CD8-positive, alpha-beta memory T cell (primary cell): ENCODE results near the gene ACSM2A. TPM values are rescaled to one million over a fixed set of nuclear protein-coding genes. Genes with fewer than 3 reads are reported as not detected.
"Not testable (repeated sequence)": the region's sequence is repeated elsewhere in the genome, so short reads cannot be mapped to it uniquely, and the experiment has no call there.

Source experiments
- CTCF ChIA-PET: fragments of 350-600 bp; sonication (Branson Sonifier 250); formaldehyde crosslinking; loops from one replicate; lab custom pipeline; 2021; ENCODE audit warnings: antibody characterized with exemption; lab: Charles Lee
- POLR2A ChIA-PET: fragments of 350-600 bp; sonication (Branson Sonifier 250); formaldehyde crosslinking; loops from one replicate; lab custom pipeline; 2021; ENCODE audit warnings: antibody characterized with exemption; lab: Charles Lee
- DNase-seq, 5 donors: peaks; one replicate each; pipeline versions ENCODE4 v3.0.0 to v3.0.0-alpha.2; 2020 to 2022; ENCODE audit warnings: mixed read lengths in 1 of 5
- H3K27ac ChIP-seq: one replicate; pipeline ENCODE4 v1.7.0; 2013; ENCODE audit warnings: low read depth, mild to moderate bottlenecking, low read length, moderate library complexity
- H3K27me3 ChIP-seq: 2 replicates; pipeline ENCODE4 v1.7.0; 2013; ENCODE audit warnings: low read length, mild to moderate bottlenecking; ENCODE audit not compliant: insufficient read depth, poor library complexity, severe bottlenecking
- H3K36me3 ChIP-seq: 2 replicates; pipeline ENCODE4 v1.7.0; 2013; ENCODE audit warnings: mild to moderate bottlenecking, low read length, moderate library complexity; ENCODE audit not compliant: insufficient read depth
- H3K4me1 ChIP-seq: 2 replicates; pipeline ENCODE4 v1.7.0; 2013; ENCODE audit warnings: mild to moderate bottlenecking, low read length, moderate library complexity; ENCODE audit not compliant: insufficient read depth
- H3K4me3 ChIP-seq: 2 replicates; pipeline ENCODE4 v1.7.0; 2013; ENCODE audit warnings: mild to moderate bottlenecking, low read length
- H3K9me3 ChIP-seq: 2 replicates; pipeline ENCODE4 v1.7.0; 2013; ENCODE audit warnings: mild to moderate bottlenecking, low read length
- H3K27ac Mint-ChIP-seq, 8 donors: one replicate each; pipeline ENCODE4 v1.8.0; 2020 to 2021; ENCODE audit warnings: mixed read lengths in 8 of 8, mild to moderate bottlenecking in 6 of 8, inconsistent platforms in 3 of 8, moderate library complexity in 3 of 8
- H3K27me3 Mint-ChIP-seq, 2 donors: one replicate each; pipeline ENCODE4 v1.8.0; 2020 to 2021; ENCODE audit warnings: mixed read lengths in 2 of 2, mild to moderate bottlenecking in 1 of 2, moderate library complexity in 1 of 2
- H3K36me3 Mint-ChIP-seq, 3 donors: one replicate each; pipeline ENCODE4 v1.8.0; 2020 to 2021; ENCODE audit warnings: mixed read lengths in 3 of 3, inconsistent platforms in 1 of 3, mild to moderate bottlenecking in 1 of 3
- H3K4me1 Mint-ChIP-seq, 3 donors: one replicate each; pipeline ENCODE4 v1.8.0; 2020 to 2021; ENCODE audit warnings: mixed read lengths in 3 of 3, inconsistent platforms in 1 of 3, mild to moderate bottlenecking in 1 of 3
- H3K4me3 Mint-ChIP-seq, 7 donors: one replicate each; pipeline ENCODE4 v1.8.0; 2020 to 2021; ENCODE audit warnings: mixed read lengths in 7 of 7, mild to moderate bottlenecking in 6 of 7, moderate library complexity in 4 of 7, inconsistent platforms in 2 of 7
- H3K9me3 Mint-ChIP-seq, 5 donors: one replicate each; pipeline ENCODE4 v1.8.0; 2020 to 2022; ENCODE audit warnings: mixed read lengths in 5 of 5, mild to moderate bottlenecking in 3 of 5, moderate library complexity in 2 of 5, inconsistent platforms in 1 of 5
- polyA plus RNA-seq: library from polyadenylated mRNA; unstranded; fragments of 300-500 nt; fragmentation: Illumina TruSeq; gene quantifications from one replicate; pipeline ENCODE4 v1.2.3, GENCODE V29; 2021
- total RNA-seq, 2 experiments: library from RNA; stranded (reverse); gene quantifications; one replicate each; pipeline ENCODE4 v1.2.3, GENCODE V29; 2021

The ACSM2A gene
- total and polyA plus RNA-seq, 3 experiments from 2014 or later = not detected

- H3K27ac Mint-ChIP-seq, H3K36me3 Mint-ChIP-seq, CTCF ChIA-PET, H3K27me3 Mint-ChIP-seq, DNase-seq, H3K4me1 Mint-ChIP-seq, H3K9me3 ChIP-seq, H3K4me1 ChIP-seq, H3K27ac ChIP-seq, POLR2A ChIA-PET, H3K4me3 Mint-ChIP-seq, H3K36me3 ChIP-seq, H3K4me3 ChIP-seq, H3K27me3 ChIP-seq, H3K9me3 Mint-ChIP-seq: not testable (repeated sequence)
These were observed 85.3 kb downstream of the ACSM2A start for GRCh38 chr16:20536669-20537068.

Other genes starting within 250 kb of the ACSM2A start
- not detected for gene GP2, start 124.0 kb upstream of the ACSM2A start, total RNA-seq
- not detected for gene GP2, start 124.0 kb upstream of the ACSM2A start, polyA plus RNA-seq
- not detected for gene UMOD, start 98.8 kb upstream of the ACSM2A start, total RNA-seq
- not detected for gene UMOD, start 98.8 kb upstream of the ACSM2A start, polyA plus RNA-seq
- not detected for gene PDILT, start 46.8 kb upstream of the ACSM2A start, total RNA-seq
- not detected for gene PDILT, start 46.8 kb upstream of the ACSM2A start, polyA plus RNA-seq
- gene ACSM5, start 42.0 kb upstream of the ACSM2A start, total RNA-seq = not detected
- not detected for gene ACSM5, start 42.0 kb upstream of the ACSM2A start, polyA plus RNA-seq
- not detected for gene ACSM2B, start 124.8 kb downstream of the ACSM2A start, total RNA-seq
- gene ACSM2B, start 124.8 kb downstream of the ACSM2A start, polyA plus RNA-seq = not detected
- under 1 TPM; 0.13 to 0.33 TPM for gene ACSM1, start 246.2 kb downstream of the ACSM2A start, total RNA-seq
- 0.10 TPM for gene ACSM1, start 246.2 kb downstream of the ACSM2A start, polyA plus RNA-seq